Fibroblast of skin of abdomen (primary cell): ENCODE results near the gene TMC1.
"Not testable (repeated sequence)": the region's sequence is repeated elsewhere in the genome, so short reads cannot be mapped to it uniquely, and the experiment has no call there.

Experiments used
- DNase-seq: peaks from one replicate; pipeline ENCODE4 v3.0.0-alpha.2; 2013

The TMC1 gene

GRCh38 chr9:72826996-72827949, 305.9 kb downstream of the TMC1 start:
- DNase-seq, result no peak

GRCh38 chr9:72827950-72828731, 306.7 kb downstream of the TMC1 start:
- DNase-seq, result peak; percentile 28

GRCh38 chr9:72834994-72835393, 313.6 kb downstream of the TMC1 start:
- DNase-seq, result no peak

GRCh38 chr9:72836790-72837189, 315.4 kb downstream of the TMC1 start:
- no peak for DNase-seq

GRCh38 chr9:72839085-72839484, 317.7 kb downstream of the TMC1 start:
- DNase-seq, result peak; percentile 88

- DNase-seq, result no peak
Observed at GRCh38 chr9:72843520-72844439, 322.4 kb downstream of the TMC1 start.

- no peak for DNase-seq
Observed at GRCh38 chr9:72844440-72844768, 323.0 kb downstream of the TMC1 start.

GRCh38 chr9:72845052-72845451, 323.6 kb downstream of the TMC1 start:
- DNase-seq, result not testable (repeated sequence)

- DNase-seq, result not testable (repeated sequence)
Observed at GRCh38 chr9:72850209-72850608, 328.8 kb downstream of the TMC1 start.

GRCh38 chr9:72855321-72855720, 333.9 kb downstream of the TMC1 start:
- DNase-seq, result no peak

GRCh38 chr9:72855890-72856523, 334.6 kb downstream of the TMC1 start:
- DNase-seq, result no peak

- peak; percentile 60 for DNase-seq
Observed at GRCh38 chr9:72856972-72857623, 335.7 kb downstream of the TMC1 start.

GRCh38 chr9:72857624-72857996, 336.2 kb downstream of the TMC1 start:
- no peak for DNase-seq

- no peak for DNase-seq
Observed at GRCh38 chr9:72858089-72858912, 336.9 kb downstream of the TMC1 start.

- DNase-seq, result not testable (repeated sequence)
Observed at GRCh38 chr9:72862788-72863187, 341.4 kb downstream of the TMC1 start.

GRCh38 chr9:72863456-72864094, 342.2 kb downstream of the TMC1 start:
- no peak for DNase-seq

- DNase-seq, result no peak
Observed at GRCh38 chr9:72864327-72864726, 342.9 kb downstream of the TMC1 start.

- DNase-seq, result peak; percentile 12
Observed at GRCh38 chr9:72871685-72872084, 350.3 kb downstream of the TMC1 start.

GRCh38 chr9:72872718-72873117, 351.3 kb downstream of the TMC1 start:
- no peak for DNase-seq

GRCh38 chr9:72873456-72873855, 352.0 kb downstream of the TMC1 start:
- DNase-seq, result no peak
